Nephron progenitor cell (in vitro differentiated cells): ENCODE data around the gene ABL2.

ENCODE experiments used
- DNase-seq: peaks from one replicate; pipeline ENCODE4 v3.0.0; 2021
- H3K27ac Mint-ChIP-seq: 2 replicates; pipeline ENCODE4 v1.8.0; 2021; ENCODE audit warnings: mild to moderate bottlenecking, moderate library complexity, mixed read lengths
- H3K27me3 Mint-ChIP-seq: 2 replicates; pipeline ENCODE4 v1.8.0; 2021; ENCODE audit warnings: mild to moderate bottlenecking, low read depth, mixed read lengths; ENCODE audit not compliant: poor library complexity
- H3K36me3 Mint-ChIP-seq: 2 replicates; pipeline ENCODE4 v1.8.0; 2021; ENCODE audit warnings: low read depth, mixed read lengths
- H3K4me1 Mint-ChIP-seq: 2 replicates; pipeline ENCODE4 v1.8.0; 2021; ENCODE audit warnings: mixed read lengths
- H3K4me3 Mint-ChIP-seq: 2 replicates; pipeline ENCODE4 v1.8.0; 2021; ENCODE audit warnings: mild to moderate bottlenecking, moderate library complexity, mixed read lengths
- H3K9me3 Mint-ChIP-seq: 2 replicates; pipeline ENCODE4 v1.8.0; 2021; ENCODE audit warnings: mild to moderate bottlenecking, moderate library complexity, mixed read lengths
- CTCF ChIP-seq: fragments of 200-600 bp; sonication (generic); IDR thresholded peaks from 2 replicates; pipeline ENCODE4 v1.5.0; 2021; ENCODE audit warnings: antibody characterized with exemption

Gene ABL2

GRCh38 chr1:179058487-179059483 lies 170.7 kb downstream of the ABL2 start:
- DNase-seq, result no peak
- no peak for TF ChIP-seq CTCF
- no peak overlapping the region for H3K4me3 Mint-ChIP-seq
- H3K9me3 Mint-ChIP-seq, result peaks cover 14% of the 10 kb centered on the region
- H3K27ac Mint-ChIP-seq, result peak overlapping the region; percentile 1
- H3K4me1 Mint-ChIP-seq, result peaks cover 15% of the 10 kb centered on the region
- H3K27me3 Mint-ChIP-seq, result no peaks in the 10 kb centered on the region
- H3K36me3 Mint-ChIP-seq, result peaks cover 68% of the 10 kb centered on the region

- Mint-ChIP-seq H3K4me3 (no peak overlapping the region), H3K9me3 (peaks cover 14% of the 10 kb centered on the region), H3K27me3 (no peaks in the 10 kb centered on the region), H3K36me3 (peaks cover 55% of the 10 kb centered on the region), H3K4me1 (peaks cover 8% of the 10 kb centered on the region), H3K27ac (no peak overlapping the region)
- no peak for TF ChIP-seq CTCF
- no peak for DNase-seq
Observed at GRCh38 chr1:179055937-179056336, 173.5 kb downstream of the ABL2 start.

GRCh38 chr1:179053486-179053885 lies 176.0 kb downstream of the ABL2 start:
- no peak for TF ChIP-seq CTCF
- H3K4me1 Mint-ChIP-seq, result peaks cover 4% of the 10 kb centered on the region
- DNase-seq, result no peak
- H3K27ac Mint-ChIP-seq, result no peak overlapping the region
- peaks cover 14% of the 10 kb centered on the region for H3K9me3 Mint-ChIP-seq
- no peaks in the 10 kb centered on the region for H3K27me3 Mint-ChIP-seq
- H3K36me3 Mint-ChIP-seq, result peaks cover 47% of the 10 kb centered on the region
- H3K4me3 Mint-ChIP-seq, result no peak overlapping the region

- H3K4me1 Mint-ChIP-seq, result no peaks in the 10 kb centered on the region
- no peak overlapping the region for H3K4me3 Mint-ChIP-seq
- TF ChIP-seq CTCF, result no peak
- H3K27ac Mint-ChIP-seq, result no peak overlapping the region
- no peaks in the 10 kb centered on the region for H3K27me3 Mint-ChIP-seq
- peaks cover 43% of the 10 kb centered on the region for H3K36me3 Mint-ChIP-seq
- H3K9me3 Mint-ChIP-seq, result peaks cover 14% of the 10 kb centered on the region
- no peak for DNase-seq
Observed at GRCh38 chr1:179052776-179053175, 176.7 kb downstream of the ABL2 start.
